HG02870 (cell line): Measurements from ENCODE around the gene UTP15.

ENCODE experiments used
- ATAC-seq: cut with Tn5 transposase; IDR thresholded peaks from one replicate; pipeline ENCODE4 v1.9.1; 2021; ENCODE audit warnings: mild to moderate bottlenecking, moderate library complexity; ENCODE audit not compliant: unreplicated experiment

UTP15 gene

GRCh38 chr5:73565139-73565968 lies at the start of gene UTP15, which contains the start of gene ANKRA2:
UTP15 (plus strand) TSS chr5:73565743; CDS start chr5:73567345, 1,602 bp downstream.
ANKRA2 (minus strand) TSS chr5:73565639; CDS start chr5:73562881, 2,758 bp downstream.
- ATAC-seq, result peak; percentile 93

GRCh38 chr5:73519531-73520283 lies 45.8 kb upstream of the UTP15 start:
- ATAC-seq, result peak; percentile 95

- ATAC-seq, result no peak
Measured at GRCh38 chr5:73522989-73523388, 42.6 kb upstream of the UTP15 start.

GRCh38 chr5:73523861-73524260 lies 41.7 kb upstream of the UTP15 start:
- ATAC-seq, result no peak

GRCh38 chr5:73525606-73526203 lies 39.8 kb upstream of the UTP15 start:
- no peak for ATAC-seq

GRCh38 chr5:73528248-73528647 lies 37.3 kb upstream of the UTP15 start:
- no peak for ATAC-seq

GRCh38 chr5:73529081-73529480 lies 36.5 kb upstream of the UTP15 start:
- ATAC-seq, result no peak

GRCh38 chr5:73531356-73531755 lies 34.2 kb upstream of the UTP15 start:
- ATAC-seq, result no peak

- ATAC-seq, result no peak
Measured at GRCh38 chr5:73532195-73532594, 33.3 kb upstream of the UTP15 start.

- no peak for ATAC-seq
Measured at GRCh38 chr5:73534011-73534644, 31.4 kb upstream of the UTP15 start.

GRCh38 chr5:73534971-73535370 lies 30.6 kb upstream of the UTP15 start:
- ATAC-seq, result no peak

GRCh38 chr5:73539730-73540129 lies 25.8 kb upstream of the UTP15 start:
- no peak for ATAC-seq

GRCh38 chr5:73540192-73540591 lies 25.4 kb upstream of the UTP15 start:
- ATAC-seq, result no peak

GRCh38 chr5:73542020-73542419 lies 23.5 kb upstream of the UTP15 start:
- no peak for ATAC-seq

GRCh38 chr5:73544429-73545402 lies 20.8 kb upstream of the UTP15 start:
- ATAC-seq, result no peak

- ATAC-seq, result no peak
Measured at GRCh38 chr5:73545403-73545779, 20.2 kb upstream of the UTP15 start.

GRCh38 chr5:73550016-73550415 lies 15.5 kb upstream of the UTP15 start:
- ATAC-seq, result no peak

- no peak for ATAC-seq
Measured at GRCh38 chr5:73552642-73553041, 12.9 kb upstream of the UTP15 start.

GRCh38 chr5:73558950-73559349 lies 6.6 kb upstream of the UTP15 start:
- ATAC-seq, result no peak

GRCh38 chr5:73564018-73564417 lies 1.5 kb upstream of the UTP15 start:
- ATAC-seq, result no peak
